GM21515 (cell line): ENCODE data around the gene MROH8.
"Not testable (repeated sequence)": the region's sequence is repeated elsewhere in the genome, so short reads cannot be mapped to it uniquely, and the experiment has no call there.

Experiments used
- ATAC-seq: cut with Tn5 transposase; IDR thresholded peaks from one replicate; pipeline ENCODE4 v1.9.1; 2021; ENCODE audit not compliant: unreplicated experiment

The MROH8 gene

DNA sequence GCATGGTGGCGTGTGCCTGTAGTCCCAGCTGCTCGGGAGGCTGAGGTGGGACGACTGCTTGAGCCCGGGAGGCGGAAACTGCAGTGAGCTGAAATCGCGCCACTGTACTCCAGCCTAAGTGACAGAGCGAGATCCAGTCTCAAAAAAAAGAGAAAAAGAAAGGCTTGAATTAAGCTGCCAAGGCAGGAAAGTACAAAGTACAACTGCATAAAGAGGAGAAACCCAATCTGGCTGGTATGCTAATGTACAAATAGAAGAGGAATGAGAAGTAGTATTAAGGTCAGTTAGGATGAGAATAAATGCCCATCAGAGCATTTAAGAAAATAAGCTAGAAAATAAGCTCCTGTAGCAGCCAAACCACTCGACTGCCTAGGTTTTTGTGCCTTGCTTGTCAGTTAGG lies 23.4 kb downstream of the MROH8 start:
- no peak for ATAC-seq

DNA sequence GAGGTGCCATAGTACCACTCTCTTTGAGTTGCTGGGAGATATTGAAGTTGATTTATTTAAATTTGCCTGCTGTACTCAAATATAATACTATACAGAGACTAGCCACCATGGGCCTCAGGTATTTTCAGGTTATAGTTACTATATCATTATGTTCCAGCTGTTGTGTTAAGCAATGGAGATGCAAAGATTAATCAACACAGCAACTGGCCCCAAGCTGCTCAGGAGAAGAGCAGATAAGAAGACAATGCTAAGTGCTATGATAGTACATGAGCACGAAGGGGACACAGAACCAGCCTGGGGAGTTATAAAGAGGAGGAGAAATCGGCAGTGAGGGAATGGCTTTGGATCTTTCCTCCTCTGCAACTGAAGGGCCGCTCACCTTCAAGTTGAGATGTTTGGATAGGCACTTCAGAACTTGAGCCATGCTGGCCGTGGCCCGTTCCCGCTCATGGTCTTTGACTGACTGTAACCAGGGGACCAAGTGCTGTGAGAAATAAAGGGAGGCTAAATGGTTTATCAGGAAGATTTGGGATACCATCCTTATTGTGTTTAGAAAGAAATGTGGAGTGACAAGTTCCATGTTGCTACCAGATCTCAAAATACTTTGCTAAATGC lies 24.6 kb downstream of the MROH8 start:
- ATAC-seq = no peak

DNA sequence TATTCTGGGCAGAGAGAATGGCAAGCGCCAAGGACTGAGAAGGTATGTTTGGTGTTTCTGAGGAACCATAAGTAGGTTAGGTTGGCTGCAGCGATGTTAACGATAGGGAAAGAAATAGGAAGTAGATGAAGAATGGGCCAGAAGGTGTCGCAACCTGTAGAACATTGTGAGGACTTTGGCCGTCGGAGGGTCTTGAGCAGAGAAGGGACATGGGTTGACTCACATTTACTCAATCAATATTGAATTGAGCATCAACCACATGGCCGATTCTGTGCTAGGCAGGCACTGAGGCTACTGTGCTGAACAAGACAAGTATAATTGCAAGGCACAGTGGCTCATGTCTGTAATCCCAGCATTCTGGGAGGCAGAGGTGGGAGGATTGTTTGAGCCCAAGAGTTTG lies 27.1 kb downstream of the MROH8 start:
- no peak for ATAC-seq

DNA sequence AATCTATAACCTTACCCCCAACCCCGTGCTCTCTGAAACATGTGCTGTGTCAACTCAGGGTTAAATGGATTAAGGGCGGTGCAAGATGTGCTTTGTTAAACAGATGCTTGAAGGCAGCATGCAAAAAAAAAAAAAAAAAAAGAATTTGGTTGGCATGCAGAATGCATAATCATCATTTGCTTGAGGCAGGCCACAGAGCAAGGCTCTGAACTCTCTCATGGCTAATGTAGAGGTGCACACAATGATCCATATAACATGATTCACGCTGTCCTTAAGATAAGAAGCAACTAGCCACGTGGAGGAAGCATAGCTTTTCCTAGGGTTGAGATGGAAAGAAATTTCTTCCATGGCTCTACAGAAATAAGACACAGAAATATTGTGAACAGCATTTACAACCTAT lies 27.8 kb downstream of the MROH8 start:
- ATAC-seq = no peak

DNA sequence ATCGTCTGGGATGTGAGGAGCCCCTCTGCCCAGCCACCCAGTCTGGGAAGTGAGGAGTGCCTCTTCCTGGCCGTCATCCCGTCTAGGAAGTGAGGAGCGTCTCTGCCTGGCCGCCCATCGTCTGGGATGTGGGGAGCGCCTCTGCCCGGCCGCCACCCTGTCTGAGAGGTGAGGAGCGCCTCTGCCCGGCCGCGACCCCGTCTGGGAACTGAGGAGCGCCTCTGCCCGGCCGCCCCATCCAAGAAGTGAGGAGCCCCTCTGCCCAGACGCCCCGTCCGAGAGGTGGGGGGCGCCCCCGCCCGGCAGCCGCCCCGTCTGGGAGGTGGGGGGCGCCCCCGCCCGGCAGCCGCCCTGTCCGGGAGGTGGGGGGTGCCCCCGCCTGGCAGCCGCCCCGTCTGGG lies 28.5 kb downstream of the MROH8 start:
- ATAC-seq = not testable (repeated sequence)

DNA sequence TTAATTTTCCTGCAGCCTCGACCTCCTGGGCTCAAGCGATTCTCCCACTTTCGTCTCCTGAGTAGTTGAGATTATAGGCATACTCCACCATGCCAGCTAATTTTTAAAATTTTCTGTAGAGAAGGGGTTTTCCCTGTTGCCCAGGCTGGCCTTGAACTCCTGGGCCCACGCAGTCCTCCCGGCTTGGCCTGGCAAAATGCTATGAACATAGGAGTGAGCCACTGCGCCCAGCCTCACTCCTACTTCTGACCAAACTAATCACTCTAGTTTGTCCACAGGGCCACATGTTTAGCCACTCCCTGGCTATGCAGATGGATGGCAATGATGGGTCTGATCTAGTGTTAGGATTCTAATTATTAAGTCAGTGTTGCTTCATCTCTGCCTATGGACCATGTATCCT lies 32.1 kb downstream of the MROH8 start:
- no peak for ATAC-seq

DNA sequence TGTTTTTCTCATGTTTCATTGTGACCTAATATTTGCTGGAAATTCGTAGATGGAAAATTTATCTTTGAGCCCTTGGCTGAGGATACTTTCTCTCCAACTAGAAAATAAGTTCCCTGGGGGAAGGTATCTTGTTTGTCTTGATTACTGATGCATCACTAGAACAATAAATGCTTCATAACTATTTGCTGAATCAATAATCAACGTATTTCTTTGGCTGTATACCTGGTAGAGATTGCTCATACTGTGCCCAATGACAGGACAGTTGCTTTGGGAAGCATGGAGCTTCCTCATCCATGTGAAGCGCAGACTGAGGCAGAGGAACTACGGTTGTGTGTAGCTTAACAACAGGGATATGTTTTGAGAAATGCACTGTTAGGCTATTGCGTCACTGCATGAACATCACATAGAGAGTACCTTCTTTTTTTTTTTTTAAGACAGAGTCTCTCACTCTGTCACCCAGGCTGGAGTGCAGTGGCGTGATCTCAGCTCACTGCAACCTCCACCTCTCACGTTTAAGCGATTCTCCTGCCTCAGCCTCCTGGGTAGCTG lies 34.4 kb downstream of the MROH8 start:
- no peak for ATAC-seq

DNA sequence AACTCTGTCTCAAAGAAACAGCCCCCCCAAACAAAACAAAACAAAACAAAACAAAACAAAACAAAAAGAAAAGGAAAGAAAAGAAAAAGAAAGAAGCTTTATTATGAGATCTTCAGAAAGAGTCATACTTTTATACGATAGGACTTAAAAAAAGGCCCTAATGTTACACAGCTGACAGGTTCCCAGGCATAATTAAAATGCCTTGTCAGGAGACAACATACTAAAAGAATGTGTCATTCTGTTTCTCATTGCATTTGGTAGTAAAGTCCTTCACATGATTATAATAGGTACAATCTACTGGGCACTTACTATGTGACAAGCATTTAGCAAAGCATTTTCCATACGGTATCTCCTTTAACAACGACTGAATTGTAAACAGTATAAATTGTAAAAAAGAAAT lies 36.6 kb downstream of the MROH8 start:
- ATAC-seq = no peak

DNA sequence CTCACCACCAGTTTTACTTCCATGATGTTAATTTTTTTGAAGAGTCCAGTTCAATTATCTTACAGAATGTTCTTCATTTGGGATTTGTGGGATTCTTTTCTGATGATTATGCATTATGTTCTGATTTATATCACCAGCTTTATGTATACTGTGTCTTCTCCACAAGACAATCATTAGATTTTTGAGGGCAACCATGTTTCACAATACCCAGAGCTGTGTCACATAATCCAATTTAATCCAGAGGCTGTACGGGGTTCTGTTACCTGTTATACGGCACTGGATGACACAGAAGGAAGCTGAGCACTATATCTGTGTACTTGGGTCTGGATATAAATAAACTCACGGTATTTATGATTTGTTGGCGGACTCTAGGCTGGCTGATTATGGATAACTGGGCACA lies 41.8 kb downstream of the MROH8 start:
- ATAC-seq = no peak

DNA sequence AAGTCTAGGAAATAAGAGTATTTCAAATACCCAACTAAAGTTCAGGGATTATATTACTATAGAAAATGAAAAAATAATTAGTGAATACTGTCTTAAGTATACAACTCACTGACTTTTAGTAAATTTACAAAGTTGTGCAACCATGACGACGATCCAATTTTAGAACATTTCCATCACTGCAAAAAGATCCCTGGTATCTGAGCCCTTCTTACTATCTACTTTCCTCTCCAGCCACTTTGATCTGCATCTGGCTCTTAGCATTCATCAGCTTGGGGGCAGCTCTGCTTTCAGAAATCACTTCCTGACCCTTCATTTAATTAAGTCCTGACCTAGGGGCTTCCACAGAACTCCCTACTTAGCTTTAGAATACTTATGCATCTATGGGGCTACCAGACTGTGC lies 45.4 kb downstream of the MROH8 start:
- ATAC-seq = no peak

DNA sequence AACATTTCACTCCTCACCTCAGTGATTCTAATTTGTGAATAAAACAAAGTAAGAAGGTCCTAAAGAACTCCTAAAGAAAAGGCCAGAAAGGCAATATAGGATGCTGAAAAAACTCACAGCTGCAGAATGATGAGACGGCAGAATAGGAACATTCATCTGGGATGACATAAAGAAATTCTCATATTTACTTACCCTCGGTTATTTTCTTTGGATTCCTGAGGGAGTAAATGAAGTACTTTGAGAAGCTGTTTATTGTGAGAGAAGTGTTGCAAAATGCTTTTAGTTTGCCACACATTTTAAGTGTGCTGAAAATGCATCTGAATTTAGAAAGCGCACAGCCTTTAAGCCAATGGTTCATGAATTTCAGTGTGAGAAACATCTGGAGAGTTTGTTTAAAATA lies 47.9 kb downstream of the MROH8 start:
- no peak for ATAC-seq

DNA sequence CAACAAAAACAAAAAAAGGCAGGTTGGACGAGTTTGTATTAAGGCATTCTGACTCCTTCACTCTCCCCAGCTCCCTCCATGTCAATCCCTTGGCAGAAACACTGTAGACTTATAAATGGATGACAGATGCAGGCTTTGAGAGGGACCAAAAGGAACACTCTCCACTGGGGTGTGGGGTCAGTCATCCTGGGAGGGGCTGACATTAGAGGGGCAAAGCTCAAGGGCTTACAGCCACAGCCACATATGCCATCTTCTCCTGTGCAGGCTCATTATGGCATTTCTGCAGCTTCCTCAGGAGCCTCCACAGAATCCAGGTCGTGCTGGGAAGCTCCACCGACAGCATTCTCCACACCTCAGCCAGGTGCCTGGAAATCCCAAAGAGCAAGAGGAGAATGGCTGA lies 50.5 kb downstream of the MROH8 start:
- ATAC-seq = no peak

DNA sequence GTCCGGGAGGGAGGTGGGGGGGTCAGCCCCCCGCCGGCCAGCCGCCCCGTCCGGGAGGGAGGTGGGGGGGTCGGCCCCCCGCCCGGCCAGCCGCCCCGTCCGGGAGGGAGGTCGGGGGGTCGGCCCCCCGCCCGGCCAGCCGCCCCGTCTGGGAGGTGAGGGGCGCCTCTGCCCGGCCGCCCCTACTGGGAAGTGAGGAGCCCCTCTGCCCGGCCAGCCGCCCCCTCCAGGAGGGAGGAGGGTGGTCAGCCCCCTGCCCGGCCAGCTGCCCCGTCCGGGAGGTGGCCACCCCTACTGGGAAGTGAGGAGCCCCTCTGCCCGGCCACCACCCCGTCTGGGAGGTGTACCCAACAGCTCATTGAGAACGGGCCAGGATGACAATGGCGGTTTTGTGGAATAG lies 53.1 kb downstream of the MROH8 start:
- ATAC-seq = not testable (repeated sequence)

DNA sequence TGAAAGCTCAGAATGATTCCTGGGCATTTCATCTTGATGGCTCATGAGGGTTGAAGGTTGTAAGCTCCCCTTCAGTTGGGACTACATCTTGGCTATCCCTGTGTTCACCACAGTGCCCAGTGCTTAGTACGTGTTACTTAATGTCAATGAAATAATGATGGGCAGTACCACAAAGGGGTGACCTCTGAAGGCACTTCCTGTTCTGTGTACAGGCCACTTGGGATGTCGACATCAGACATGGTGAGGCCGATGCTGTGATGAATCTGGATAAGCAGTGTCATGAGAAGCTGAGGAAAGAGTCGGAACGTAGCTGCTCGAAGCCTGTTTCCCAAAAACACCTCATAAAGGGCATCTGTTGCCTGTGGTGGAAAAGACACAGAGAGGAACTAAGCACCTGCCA lies 55.9 kb downstream of the MROH8 start:
- ATAC-seq = no peak

DNA sequence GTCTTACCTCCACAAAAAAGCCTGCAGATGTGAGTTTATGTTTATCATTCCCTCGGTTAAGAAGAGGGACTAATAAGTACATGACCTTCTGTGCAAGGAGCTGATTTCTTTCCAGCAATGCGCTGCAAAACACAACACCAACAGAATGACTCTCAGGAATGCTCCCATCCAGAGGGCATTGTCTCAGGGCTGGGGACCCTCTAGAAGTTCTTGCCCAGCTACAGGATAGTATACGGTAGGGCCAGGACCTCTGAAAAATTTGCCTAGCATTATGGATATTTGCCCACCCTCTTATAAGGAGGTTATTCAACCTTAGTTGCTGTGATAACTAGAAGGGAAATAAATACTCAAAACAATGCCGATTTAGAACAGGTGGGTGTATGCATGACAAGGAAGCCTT lies 58.9 kb downstream of the MROH8 start:
- no peak for ATAC-seq

DNA sequence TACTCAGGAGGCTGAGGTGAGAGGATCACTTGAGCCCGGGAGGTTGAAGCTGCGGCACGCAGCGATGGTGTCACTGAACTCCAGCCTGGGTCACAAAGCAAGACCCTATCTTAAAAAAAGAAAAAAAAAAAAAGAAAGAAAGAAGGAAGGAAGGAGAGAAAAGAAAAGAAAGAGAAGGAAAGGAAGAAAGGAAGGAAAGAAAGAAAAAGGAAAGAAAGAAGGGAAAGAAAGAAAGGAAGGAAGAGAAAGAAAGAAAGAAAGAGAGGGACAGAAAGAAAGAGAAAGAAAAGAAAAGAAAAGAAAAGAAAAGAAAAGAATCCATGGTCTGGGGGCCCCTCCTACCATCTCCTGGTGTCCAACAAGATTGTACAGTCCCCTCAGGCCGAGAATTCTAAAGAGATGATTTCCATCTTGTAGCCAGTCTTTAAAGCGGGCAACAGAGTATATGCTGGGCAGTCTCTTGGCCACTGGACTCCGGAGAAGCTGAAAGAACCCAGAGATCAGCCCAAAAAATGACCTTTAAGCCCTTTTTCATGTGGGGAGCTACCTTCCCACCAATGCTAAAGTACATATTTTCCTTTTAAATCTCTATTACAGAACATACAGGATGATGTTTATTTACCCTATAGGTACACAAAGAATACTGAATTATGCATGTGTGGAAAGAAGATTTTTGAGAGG lies 59.9 kb downstream of the MROH8 start:
- ATAC-seq = no peak

DNA sequence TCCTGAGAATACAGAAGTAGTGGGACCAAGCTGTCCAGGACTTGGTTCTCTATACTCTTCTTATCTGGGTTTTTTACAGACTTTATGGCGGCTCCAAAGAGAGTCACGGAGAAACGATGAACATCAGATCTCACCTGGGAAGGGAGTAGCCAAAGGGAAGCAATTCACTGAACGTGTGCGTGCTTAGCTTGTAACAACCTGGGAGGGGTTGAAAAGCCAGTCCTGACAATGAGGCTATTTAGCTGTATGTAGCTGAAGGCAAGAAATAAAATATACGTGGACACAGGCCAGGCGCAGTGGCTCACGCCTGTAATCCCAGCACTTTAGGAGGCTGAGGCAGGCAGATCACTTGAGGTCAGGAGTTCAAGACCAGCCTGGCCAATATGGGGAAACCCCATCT lies 65.3 kb downstream of the MROH8 start:
- ATAC-seq = no peak

DNA sequence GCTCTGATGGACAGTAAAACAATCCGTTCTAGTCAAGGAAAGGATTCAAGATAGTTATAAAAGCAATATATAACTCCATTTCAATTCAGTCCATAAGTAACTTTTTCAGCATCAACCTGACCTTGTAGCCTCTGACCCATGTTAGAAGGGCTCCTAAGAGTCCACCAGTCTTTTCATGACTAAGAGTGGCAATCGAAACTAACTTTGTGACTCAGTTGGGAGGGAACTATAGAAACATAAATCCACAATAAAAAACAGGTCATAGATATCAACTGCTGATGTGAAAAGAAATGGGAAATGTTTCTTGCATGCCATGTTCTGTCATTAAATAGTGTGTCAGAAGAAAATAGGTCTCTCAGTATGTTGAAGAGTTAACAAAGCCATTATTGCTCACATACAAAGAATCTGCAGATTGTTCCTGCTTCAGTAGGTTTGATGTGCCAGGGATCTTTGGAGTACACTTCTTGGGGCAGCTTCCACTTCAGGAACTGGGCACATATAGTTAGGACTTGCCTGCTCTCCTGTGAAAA lies 67.4 kb downstream of the MROH8 start:
- no peak for ATAC-seq

DNA sequence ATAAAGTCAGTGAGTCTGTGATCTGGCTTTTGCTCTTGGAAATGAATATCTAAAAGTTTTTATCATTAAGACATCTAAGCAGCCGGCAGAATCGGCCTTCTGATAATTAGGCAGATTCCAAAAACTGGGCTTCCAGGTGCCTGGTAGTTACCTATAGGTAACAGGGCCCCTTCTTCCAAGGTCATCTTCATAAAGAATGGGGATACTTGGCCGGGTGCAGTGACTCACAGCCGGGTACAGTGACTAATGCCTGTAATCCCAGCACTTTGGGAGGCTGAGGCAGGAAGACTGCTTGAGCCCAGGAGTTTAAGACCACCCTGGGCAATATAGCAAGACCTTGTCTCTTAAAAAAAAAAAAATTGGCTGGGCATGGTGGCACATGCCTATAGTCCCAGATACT lies 70.7 kb downstream of the MROH8 start:
- ATAC-seq = no peak

DNA sequence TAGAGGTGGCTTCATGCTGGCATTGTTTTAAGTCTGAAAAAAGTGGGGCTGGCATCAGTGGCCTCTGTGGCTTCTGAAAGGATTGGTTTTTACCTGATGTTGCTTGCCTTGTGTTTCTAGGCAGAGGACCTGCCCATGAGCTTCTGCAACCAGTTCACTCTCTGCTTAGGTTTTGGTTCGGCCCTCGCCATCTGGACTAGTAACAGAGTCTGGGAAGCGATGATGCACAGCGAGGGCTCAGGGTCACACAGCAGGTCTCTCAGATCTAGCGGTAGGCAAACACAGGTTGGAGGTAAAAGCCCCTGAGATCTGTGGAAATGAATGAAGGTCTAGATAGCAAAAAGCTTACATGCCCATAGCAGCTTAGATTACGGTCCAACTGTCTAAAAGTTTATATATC lies 76.8 kb downstream of the MROH8 start:
- no peak for ATAC-seq

DNA sequence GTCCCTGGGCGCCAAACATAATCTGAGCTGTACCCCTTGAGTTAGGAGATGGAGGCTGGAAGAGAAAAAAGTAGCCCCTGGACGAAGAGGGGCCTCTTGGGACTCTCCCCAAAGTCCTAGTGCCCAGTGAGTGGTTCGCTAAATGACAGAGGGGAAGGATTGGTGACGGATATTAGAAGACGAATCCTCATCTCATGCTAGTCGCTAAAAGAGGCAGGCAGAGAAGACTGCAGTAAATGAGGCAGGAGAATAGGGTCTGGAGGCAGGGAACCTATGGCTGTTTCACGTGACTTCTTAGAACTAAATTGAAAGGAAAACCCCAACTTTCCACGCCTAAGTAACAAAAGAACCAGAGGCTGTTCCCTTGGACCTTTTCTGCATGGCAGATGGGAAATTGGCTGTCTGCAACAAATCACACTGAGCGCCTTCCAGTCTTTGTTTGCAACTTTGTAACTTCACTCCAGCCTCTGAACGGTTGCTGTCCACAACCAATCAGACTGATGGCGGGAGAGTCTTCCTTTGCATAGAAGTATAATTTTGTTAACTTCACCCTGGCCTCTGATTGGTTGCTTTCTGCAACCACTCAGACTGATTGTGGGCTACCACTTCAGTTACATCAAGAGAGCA lies 82.8 kb downstream of the MROH8 start:
- ATAC-seq = no peak
